DND-41 (cell line): ENCODE measurements around the gene DQX1.
"Not testable (repeated sequence)": the region's sequence is repeated elsewhere in the genome, so short reads cannot be mapped to it uniquely, and the experiment has no call there.

Source experiments
- EZH2 ChIP-seq: IDR thresholded peaks from 3 replicates; pipeline ENCODE4 v1.6.1; 2012; ENCODE audit warnings: borderline replicate concordance, low read depth, mild to moderate bottlenecking, moderate library complexity, low read length, inconsistent platforms; ENCODE audit not compliant: severe bottlenecking
- TF ChIP-seq, protein P1 (sequence below): IDR thresholded peaks from 2 replicates; pipeline ENCODE4 v1.5.1; 2012; ENCODE audit warnings: borderline replicate concordance, low read length, moderate library complexity, mild to moderate bottlenecking; ENCODE audit not compliant: poor library complexity, severe bottlenecking; ENCODE audit errors: extremely low read depth

DNA sequence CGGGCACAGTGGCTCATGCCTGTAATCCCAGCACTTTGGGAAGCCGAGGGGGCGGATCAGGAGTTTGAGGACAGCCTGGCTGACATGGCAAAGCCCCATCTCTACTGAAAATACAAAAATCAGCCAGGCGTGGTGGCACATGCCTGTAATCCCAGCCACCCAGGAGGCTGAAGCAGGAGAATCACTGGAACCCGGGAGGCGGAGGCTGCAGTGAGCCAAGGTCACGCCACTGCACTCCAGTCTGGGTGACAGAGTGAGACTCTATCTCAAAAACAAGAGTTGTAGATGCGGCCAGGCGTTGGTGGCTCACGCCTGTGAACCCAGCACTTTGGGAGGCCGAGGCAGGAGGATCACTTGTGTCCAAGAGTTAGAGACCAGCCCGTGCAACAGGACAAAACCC lies 55.3 kb downstream of the DQX1 start:
- TF ChIP-seq, protein P1, sequence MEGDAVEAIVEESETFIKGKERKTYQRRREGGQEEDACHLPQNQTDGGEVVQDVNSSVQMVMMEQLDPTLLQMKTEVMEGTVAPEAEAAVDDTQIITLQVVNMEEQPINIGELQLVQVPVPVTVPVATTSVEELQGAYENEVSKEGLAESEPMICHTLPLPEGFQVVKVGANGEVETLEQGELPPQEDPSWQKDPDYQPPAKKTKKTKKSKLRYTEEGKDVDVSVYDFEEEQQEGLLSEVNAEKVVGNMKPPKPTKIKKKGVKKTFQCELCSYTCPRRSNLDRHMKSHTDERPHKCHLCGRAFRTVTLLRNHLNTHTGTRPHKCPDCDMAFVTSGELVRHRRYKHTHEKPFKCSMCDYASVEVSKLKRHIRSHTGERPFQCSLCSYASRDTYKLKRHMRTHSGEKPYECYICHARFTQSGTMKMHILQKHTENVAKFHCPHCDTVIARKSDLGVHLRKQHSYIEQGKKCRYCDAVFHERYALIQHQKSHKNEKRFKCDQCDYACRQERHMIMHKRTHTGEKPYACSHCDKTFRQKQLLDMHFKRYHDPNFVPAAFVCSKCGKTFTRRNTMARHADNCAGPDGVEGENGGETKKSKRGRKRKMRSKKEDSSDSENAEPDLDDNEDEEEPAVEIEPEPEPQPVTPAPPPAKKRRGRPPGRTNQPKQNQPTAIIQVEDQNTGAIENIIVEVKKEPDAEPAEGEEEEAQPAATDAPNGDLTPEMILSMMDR = not testable (repeated sequence)
- TF ChIP-seq EZH2 = not testable (repeated sequence)
